Lower leg skin (tissue), 4 donors: Measurements from ENCODE around the gene LNX1. TPM values are rescaled to one million over a fixed set of nuclear protein-coding genes. Genes with fewer than 3 reads are reported as not detected.

ENCODE experiments used
- DNase-seq, 2 donors: peaks; one replicate each; pipeline ENCODE4 v3.0.0-alpha.2; 2019; ENCODE audit warnings: low spot score in 2 of 2
- H3K4me3 ChIP-seq: fragments of 200-600 bp; sonication (generic); 2 replicates; pipeline ENCODE4 v1.5.1; 2017; ENCODE audit warnings: mild to moderate bottlenecking, low read depth; ENCODE audit not compliant: poor library complexity, severe bottlenecking
- POLR2A ChIP-seq, 2 donors: fragments of 450-650 bp; IDR thresholded peaks; one replicate each; pipeline ENCODE4 v1.6.1; 2016 to 2017; ENCODE audit warnings: antibody characterized with exemption in 2 of 2, mild to moderate bottlenecking in 1 of 2, moderate library complexity in 1 of 2
- WGBS, 2 donors: methylation state at CpG; one replicate each; pipeline ENCODE4 v1.1.5; 2018; 5-methylcytosine and 5-hydroxymethylcytosine counted together
- intact Hi-C: fragments of 100-400 bp; cut with DNase I; formaldehyde crosslinking; loops from one replicate; pipeline ENCODE4 v1.15.0; 2023; ENCODE audit warnings: low total_unique reads
- total RNA-seq, 4 donors: library from RNA; depleted of rRNA; stranded (reverse); fragments of >200 nt; gene quantifications; one replicate each; pipeline ENCODE4 v1.1.0, GENCODE V29; 2016
- TF ChIP-seq, protein P1 (sequence below), 3 donors: fragments of 450-650 bp; IDR thresholded peaks; one replicate each; pipeline ENCODE4 v1.5.1; 2016; ENCODE audit warnings: antibody characterized with exemption in 3 of 3, mild to moderate bottlenecking in 3 of 3, moderate library complexity in 2 of 3

Gene LNX1
- total RNA-seq, 4 donors from 2014 or later = 37.0 to 79.9 (median 49.5) TPM

DNA sequence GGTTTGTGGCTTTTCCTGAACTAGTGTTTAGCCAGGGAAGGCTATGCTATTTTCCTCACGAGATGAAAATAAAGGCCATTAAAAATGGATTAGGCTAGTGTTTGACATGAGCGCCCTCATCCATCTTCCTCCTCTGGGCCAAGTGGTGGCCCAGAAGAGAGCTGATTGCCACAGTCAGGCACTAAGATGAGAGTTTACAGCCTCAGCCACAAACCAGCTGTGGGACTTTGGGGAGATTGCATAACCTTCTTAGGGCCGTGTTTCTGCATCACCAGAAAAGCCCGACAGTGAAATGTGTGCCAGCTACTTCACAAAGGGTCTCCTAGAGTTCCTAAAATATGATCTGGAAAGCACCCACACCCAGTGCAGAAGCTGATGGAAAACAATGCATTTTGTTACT is 42.3 kb upstream of the LNX1 start:
- DNase-seq = no peak
- 24 to 29% methylated on average over 4 of the region's 4 CpGs for WGBS, 2 donors
- no peak overlapping the region for H3K4me3 ChIP-seq
- intact Hi-C loops = no loop called here
- TF ChIP-seq, protein P1, sequence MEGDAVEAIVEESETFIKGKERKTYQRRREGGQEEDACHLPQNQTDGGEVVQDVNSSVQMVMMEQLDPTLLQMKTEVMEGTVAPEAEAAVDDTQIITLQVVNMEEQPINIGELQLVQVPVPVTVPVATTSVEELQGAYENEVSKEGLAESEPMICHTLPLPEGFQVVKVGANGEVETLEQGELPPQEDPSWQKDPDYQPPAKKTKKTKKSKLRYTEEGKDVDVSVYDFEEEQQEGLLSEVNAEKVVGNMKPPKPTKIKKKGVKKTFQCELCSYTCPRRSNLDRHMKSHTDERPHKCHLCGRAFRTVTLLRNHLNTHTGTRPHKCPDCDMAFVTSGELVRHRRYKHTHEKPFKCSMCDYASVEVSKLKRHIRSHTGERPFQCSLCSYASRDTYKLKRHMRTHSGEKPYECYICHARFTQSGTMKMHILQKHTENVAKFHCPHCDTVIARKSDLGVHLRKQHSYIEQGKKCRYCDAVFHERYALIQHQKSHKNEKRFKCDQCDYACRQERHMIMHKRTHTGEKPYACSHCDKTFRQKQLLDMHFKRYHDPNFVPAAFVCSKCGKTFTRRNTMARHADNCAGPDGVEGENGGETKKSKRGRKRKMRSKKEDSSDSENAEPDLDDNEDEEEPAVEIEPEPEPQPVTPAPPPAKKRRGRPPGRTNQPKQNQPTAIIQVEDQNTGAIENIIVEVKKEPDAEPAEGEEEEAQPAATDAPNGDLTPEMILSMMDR (IDR thresholded peaks at IDR 0.05) = no peak
- no peak for TF ChIP-seq POLR2A (IDR thresholded peaks at IDR 0.05)

DNA sequence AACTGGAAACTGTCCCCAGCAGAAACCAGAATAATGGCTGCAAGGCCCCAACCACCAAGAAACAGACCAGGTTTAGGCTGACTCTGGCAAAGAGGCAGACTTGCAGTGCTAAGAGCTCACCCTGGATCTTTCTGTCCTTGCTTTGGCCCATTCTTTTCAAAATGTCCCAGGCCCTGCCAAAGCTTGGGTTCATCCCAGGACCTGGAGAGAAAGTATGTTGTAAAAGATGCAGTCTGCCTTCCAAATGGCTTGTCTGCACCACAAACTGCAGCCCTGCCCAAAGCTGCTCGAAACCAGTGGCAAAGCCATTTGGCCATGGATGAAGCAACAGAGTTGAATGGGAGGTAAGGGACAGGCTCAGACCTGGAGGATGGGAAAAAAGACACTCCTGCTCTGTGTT is 38.0 kb upstream of the LNX1 start:
- peak in 1 of 2 donors; percentile 37 for DNase-seq
- no peak for TF ChIP-seq POLR2A (IDR thresholded peaks at IDR 0.05)
- TF ChIP-seq, protein P1 (IDR thresholded peaks at IDR 0.05) = no peak
- H3K4me3 ChIP-seq = no peak overlapping the region
- intact Hi-C loops = no loop called here
- WGBS, 2 donors = 26 to 53% methylated on average over 1 of the region's 1 CpG

DNA sequence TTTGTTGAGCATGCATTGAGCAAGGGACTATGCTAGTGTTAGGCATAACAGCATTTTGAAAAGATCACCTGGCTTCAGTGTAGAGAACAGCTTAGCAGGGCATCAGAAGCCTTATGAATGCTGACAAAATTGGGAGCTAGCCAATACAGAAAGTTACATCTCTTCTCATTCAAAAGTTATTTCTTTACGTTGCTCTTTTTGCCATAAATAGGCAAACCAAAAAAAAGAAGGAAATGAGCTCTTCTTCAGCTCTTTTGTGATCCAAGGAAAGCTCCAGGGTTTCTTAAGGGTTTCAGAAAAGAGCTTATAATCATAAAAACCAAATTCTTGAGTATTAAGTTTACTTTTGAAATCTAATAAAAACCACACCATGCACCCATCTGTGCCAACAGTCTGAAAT is 35.2 kb upstream of the LNX1 start:
- no peak overlapping the region for H3K4me3 ChIP-seq
- WGBS, 2 donors = 30 to 39% methylated on average over 1 of the region's 1 CpG
- TF ChIP-seq, protein P1 (IDR thresholded peaks at IDR 0.05) = no peak
- TF ChIP-seq POLR2A (IDR thresholded peaks at IDR 0.05) = no peak
- intact Hi-C loops = no loop called here
- DNase-seq = no peak

DNA sequence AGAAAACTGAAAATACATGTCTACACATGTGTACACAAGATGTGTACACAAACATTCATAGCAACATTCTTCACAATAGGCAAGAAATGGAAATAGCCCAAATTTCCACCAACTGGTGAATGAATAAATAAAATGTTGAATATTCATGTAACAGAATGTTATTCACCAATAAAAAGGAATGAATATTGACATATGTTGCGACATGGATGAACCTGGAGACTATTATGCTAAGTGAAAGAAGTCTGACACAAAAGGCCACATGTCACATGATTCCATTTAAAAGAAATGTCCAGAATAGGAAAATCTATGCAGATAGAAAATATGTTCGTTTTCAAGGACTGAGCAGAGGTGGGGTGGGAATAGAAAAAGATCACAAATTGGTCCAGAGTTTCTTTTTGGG is 34.6 kb upstream of the LNX1 start:
- no peak overlapping the region for H3K4me3 ChIP-seq
- TF ChIP-seq POLR2A (IDR thresholded peaks at IDR 0.05) = no peak
- TF ChIP-seq, protein P1 (IDR thresholded peaks at IDR 0.05) = no peak
- no peak for DNase-seq
- 89 to 91% methylated on average over 2 of the region's 2 CpGs for WGBS, 2 donors
- intact Hi-C loops = no loop called here

DNA sequence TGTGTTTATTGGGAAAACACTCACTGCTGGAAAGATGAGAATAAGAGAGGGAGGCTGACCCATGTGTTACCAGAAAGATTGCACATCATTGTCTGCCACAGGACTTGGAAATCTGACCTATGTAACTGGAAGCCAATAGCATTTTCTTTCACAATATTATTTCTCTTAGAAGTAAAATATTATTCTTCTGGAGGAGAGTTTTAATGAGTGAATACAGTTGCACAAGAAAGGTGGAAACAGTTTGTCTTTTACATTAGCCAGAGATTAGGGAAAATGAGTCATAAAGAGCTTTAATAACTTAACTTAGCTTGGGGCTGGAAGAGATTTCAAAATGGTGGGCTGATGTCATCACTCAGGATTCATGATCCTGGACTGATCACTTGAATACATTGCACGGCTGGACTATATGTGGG is 31.5 kb upstream of the LNX1 start:
- H3K4me3 ChIP-seq = no peak overlapping the region
- DNase-seq = no peak
- 64 to 71% methylated on average over 1 of the region's 1 CpG for WGBS, 2 donors
- no peak for TF ChIP-seq POLR2A (IDR thresholded peaks at IDR 0.05)
- TF ChIP-seq, protein P1 (IDR thresholded peaks at IDR 0.05) = no peak
- intact Hi-C loops = loop anchor here (5.0 kb wide), 1 partner anchor 1565 kb away; no protein-coding TSS in a partner anchor

DNA sequence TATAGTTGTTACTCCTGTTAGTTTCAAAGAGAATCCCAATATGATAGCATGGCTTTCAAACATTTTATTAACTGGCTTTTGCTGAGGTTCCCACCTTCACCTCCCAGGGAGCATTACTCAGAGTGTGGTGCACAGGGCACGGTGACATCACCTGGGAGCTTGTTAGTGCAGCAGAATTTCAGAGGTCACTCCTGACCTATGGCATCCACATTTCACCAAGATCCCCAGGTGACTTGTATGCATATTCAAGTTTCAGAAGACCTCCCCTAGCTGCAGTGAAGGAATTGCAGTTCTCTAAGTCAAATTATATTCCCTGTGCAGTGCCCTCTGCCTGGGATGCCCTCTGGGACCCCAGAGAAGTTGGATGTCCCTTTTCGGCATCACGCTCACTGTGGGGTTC is 29.7 kb upstream of the LNX1 start:
- 92 to 94% methylated on average over 3 of the region's 3 CpGs for WGBS, 2 donors
- no peak overlapping the region for H3K4me3 ChIP-seq
- intact Hi-C loops = loop anchor here (5.0 kb wide), 1 partner anchor 1566 kb away; no protein-coding TSS in a partner anchor
- no peak for DNase-seq
- TF ChIP-seq, protein P1 (IDR thresholded peaks at IDR 0.05) = no peak
- no peak for TF ChIP-seq POLR2A (IDR thresholded peaks at IDR 0.05)
